HG03280 (cell line): Measurements from ENCODE around the gene MAX.
"Not testable (repeated sequence)": the region's sequence is repeated elsewhere in the genome, so short reads cannot be mapped to it uniquely, and the experiment has no call there.

Experiments
- ATAC-seq: cut with Tn5 transposase; IDR thresholded peaks from one replicate; pipeline ENCODE4 v1.9.1; 2021; ENCODE audit warnings: mild to moderate bottlenecking, moderate library complexity; ENCODE audit not compliant: unreplicated experiment

The MAX gene

GRCh38 chr14:65040666-65041433 lies 61.5 kb downstream of the MAX start:
- no peak for ATAC-seq

GRCh38 chr14:65038966-65039365 lies 63.4 kb downstream of the MAX start:
- no peak for ATAC-seq

- ATAC-seq: no peak
Measured at GRCh38 chr14:65035049-65035448, 67.3 kb downstream of the MAX start.

- no peak for ATAC-seq
Measured at GRCh38 chr14:65034021-65034420, 68.3 kb downstream of the MAX start.

GRCh38 chr14:65033181-65033580 lies 69.1 kb downstream of the MAX start:
- no peak for ATAC-seq

GRCh38 chr14:65032319-65032718 lies 70.0 kb downstream of the MAX start:
- no peak for ATAC-seq

- not testable (repeated sequence) for ATAC-seq
Measured at GRCh38 chr14:65031321-65031720, 71.0 kb downstream of the MAX start.

- ATAC-seq: no peak
Measured at GRCh38 chr14:65028937-65029336, 73.4 kb downstream of the MAX start.

- ATAC-seq: no peak
Measured at GRCh38 chr14:65027127-65027799, 75.1 kb downstream of the MAX start.

GRCh38 chr14:65026526-65026925 lies 75.8 kb downstream of the MAX start:
- no peak for ATAC-seq

- no peak for ATAC-seq
Measured at GRCh38 chr14:65025818-65026217, 76.5 kb downstream of the MAX start.
